Stimulated activated CD8-positive, alpha-beta memory T cell treated with anti-CD3 and anti-CD28 coated beads, Interleukin-12 subunit alpha, Interleukin-12 subunit beta, amount 100 ng/mL, for 24 hours (primary cell): ENCODE data around the gene UBR2.
A peak's percentile ranks its signal among the peaks of the same experiment; 100 is the strongest.
"Not testable (repeated sequence)": the region's sequence is repeated elsewhere in the genome, so short reads cannot be mapped to it uniquely, and the experiment has no call there.

Experiments used
- DNase-seq: peaks from one replicate; pipeline ENCODE4 v3.0.0-alpha.2; 2020; ENCODE audit errors: extremely low read depth

The UBR2 gene

DNA sequence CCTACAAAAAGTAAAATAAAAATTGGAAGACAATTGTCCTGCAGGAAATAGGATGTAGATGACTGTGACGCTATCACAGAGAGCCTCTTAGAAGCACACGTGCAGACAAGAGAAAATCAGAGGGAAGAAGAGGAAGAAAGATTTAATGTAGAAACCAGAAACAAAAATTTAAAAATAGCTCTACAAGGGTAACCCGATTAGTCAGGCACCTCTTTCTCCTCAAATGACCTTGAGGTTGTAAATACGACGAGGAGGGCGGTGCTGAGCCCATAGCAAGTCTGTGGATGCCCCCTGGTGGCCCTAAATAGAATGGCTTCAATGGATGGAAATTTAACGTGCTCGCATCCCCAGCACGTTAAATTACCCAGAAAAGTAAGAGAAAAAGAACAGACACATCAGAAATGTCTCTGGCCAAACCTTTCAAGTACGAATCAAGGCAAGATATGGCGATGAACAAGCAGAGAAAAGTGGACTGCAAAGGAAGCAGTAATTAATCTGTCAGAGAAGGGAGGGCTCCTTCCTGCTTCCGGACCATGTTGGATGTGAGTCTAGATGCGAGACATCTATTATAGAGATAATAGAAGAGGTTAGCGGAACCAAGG lies 162.8 kb downstream of the UBR2 start:
- peak; percentile 30 for DNase-seq

DNA sequence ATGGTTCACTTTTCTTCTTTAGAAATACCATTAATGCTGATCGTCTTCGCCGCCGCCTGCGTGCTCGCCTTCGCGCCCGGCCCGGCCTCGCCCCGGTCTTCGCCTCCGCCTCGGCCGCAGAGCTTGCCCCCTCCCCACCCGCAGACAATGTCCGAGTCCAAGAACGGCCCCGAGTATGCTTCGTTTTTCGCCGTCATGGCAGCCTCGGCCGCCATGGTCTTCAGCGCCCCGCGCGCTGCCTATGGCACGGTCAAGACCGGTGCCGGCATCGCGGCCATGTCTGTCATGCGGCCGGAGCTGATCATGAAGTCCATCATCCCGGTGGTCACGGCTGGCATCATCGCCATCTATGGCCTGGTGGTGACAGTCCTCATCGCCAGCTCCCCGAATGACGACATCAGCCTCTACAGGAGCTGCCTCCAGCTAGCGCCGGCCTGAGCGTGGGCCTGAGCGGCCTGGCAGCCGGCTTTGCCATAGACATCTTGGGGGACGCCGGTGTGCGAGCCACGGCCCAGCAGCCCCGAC lies 163.3 kb downstream of the UBR2 start:
- no peak for DNase-seq

DNA sequence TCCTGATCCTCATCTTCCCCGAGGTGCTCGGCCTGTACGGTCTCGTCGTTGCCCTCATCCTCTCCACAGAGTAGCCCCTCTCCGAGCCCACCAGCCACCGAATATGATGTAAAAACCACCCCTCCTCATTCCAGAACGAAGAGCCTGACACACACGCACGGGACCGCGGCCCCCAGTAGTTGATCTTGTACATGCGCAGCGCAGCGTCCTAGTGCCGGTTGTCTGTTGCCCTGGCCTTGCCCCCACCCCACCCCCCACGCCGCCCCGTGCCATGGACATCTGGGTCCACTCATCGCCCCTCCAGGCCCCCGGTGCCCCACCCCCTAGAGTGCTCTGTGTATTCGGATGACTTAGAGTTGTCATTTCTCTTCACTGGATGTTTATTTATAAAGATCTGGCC lies 163.8 kb downstream of the UBR2 start:
- no peak for DNase-seq

DNA sequence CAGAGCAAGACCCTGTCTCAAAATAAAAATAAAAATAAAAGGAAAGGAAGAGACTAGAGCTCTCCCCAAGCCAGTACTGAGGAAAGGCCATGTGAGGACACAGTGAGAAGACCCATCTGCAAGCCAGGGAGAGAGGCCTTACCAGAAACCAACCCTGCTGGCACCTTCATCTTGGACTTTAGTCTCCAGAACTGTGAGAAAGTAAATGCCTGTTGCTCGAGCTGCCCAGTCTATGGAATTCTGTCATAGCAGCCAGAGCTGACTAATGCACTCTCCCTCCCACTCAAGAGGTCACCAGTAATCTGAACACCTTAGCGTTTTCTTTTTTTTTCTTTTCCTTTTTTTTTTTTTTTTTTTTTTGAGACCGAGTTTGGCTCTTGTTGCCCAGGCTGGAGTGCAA lies 165.9 kb downstream of the UBR2 start:
- no peak for DNase-seq

DNA sequence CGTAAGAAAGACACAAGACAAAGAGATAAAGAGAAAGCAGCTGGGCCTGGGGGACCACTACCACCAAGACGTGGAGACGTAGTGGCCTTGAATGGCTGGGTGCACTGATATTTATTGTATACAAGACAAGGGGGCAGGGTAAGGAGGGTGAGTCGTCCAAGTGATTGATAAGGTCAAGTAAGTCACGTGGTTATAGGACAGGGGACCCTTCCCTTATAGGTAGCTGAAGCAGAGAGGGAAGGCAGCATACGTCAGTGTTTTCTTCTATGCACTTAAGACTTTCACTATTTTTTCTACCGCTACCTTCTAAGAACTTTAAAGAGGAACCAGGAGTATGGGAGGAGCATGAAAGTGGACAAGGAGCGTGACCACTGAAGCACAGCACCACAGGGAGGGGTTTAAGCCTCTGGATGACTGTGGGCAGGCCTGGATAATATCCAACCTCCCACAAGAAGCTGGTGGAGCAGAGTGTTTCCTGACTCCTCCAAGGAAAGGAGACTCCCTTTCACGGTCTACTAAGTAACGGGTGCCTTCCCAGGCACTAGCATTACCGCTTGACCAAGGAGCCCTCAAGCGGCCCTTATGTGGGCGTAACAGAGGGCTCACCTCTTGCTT lies 170.1 kb downstream of the UBR2 start:
- not testable (repeated sequence) for DNase-seq

DNA sequence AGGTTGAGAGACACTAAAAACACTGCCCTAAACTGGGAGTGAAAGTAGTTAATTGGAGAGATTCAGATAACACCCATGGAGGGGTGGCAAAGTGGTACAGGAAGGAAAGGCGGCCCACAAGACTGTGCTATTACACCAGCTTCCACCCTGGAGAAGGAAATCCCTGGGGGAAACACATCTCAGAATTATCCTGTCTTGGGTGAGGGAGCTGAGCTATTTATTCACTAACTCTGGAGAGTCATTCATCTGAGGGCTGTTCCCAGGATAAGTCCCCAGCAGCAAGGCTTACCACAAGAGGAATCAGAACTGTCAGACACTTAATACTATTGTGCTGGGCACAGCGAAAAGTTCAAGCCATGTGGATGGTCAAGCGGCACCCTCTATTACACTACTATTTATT lies 172.1 kb downstream of the UBR2 start:
- no peak for DNase-seq

DNA sequence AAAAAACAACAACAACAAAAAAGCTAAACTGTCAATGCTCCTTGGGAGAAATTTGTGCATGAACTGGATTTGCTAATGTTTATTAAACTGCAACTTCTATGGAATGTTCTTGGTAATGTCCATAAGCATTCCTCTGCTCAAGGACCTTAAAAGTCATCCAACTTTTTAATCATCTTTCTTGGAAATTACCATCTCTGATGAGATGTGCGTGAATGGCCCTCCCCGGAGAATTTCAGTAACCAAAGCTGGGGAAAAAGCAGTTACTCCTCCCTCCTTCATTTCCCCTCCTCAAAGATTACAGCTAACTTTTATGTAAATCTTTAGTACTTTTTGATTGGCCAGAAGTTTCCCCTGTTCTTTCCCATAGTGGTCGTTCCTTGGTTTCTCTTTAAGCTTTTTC lies 176.9 kb downstream of the UBR2 start:
- DNase-seq, result no peak

DNA sequence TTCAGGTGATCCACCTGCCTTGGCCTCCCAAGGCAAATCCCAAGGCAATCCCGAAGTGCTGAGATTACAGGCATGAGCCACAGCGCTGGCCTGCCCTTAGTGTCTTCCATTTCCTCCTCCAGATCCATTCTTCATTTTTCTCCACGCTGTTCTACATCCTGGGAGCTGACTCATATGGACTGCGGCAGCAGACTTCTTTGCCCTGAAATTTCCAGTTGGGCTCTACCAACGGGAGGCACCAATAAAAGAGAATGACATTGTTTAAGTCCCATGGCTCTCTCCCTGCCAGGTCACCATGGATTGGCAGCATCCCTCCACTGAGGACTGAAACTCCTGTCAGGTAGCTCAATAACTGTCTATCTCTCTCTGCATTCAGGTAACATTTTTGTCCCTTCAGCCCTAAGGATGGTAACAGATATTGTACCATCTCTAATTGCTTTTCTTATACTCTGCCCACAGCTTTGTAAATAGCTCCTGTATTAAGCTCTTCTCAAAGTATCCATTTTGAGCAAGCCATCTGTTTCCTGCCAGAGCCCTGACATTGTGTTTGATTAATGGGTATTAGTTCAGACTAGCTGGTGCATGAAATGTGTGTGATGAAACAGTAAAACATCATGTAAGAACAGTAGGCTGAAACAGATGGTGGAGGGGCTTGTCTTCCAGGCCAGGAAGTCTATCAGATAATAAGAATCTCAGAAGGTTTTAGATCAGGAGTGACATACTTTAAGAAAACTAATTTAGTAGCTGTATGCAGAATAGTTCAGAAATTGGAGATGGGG lies 178.5 kb downstream of the UBR2 start:
- no peak for DNase-seq
